ENCODE results near the gene AGMO. TPM values are rescaled to one million over a fixed set of nuclear protein-coding genes. Genes with fewer than 3 reads are reported as not detected.

AGMO gene
- total RNA-seq, 1 experiment from 2014 or later, result not detected

DNA sequence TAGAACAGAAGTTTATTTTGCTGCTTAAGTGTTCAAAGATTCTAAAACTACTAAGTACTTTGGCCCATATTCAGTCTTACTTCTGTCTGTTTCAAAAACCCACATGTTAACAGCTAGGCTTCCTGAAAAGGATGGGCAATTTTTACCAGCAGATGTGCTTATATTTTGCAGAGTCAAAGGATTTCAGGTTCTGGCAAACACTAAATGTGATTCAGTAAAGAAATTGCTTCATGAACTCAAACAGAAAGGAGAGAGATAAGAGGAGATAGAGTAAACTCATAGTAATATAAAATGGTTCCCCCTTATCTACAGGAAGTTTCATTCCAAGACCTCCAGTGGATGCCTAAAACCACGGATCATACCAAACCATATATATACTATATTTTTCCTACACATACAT is 248.5 kb downstream of the AGMO start:
- no peaks in the 10 kb centered on the region for H3K79me2 ChIP-seq (ENCODE audit: insufficient read depth, low read length)
- ChIA-PET CTCF (no interaction called here), POLR2A (no interaction called here), RAD21 (ENCODE audit: low non-redundant PET in 1 of 2, low total read pairs in 2 of 2, uncharacterized antibody in 2 of 2, unreplicated experiment in 2 of 2) (no interaction called here)
- DNase-seq (ENCODE audit: low read depth, low spot score), result no peak
- no peak overlapping the region for H3K27ac ChIP-seq (ENCODE audit: low read depth, low read length)
- no peak overlapping the region for H2AFZ ChIP-seq (ENCODE audit: low read depth, low read length, poor library complexity, severe bottlenecking)
- no peaks in the 10 kb centered on the region for H3K9me2 ChIP-seq (ENCODE audit: insufficient read depth)
- H3K4me3 ChIP-seq (replicated peaks in 1 of 2; ENCODE audit: low read depth in 1 of 2, low read length in 2 of 2), result no peak overlapping the region
- H3K9me3 ChIP-seq (ENCODE audit: control insufficient read depth in 1 of 2, insufficient read depth in 1 of 2, low read depth in 1 of 2, low read length in 2 of 2), result no peaks in the 10 kb centered on the region
- no peaks in the 10 kb centered on the region for H3K36me3 ChIP-seq (ENCODE audit: control insufficient read depth in 1 of 2, insufficient read depth in 2 of 2, low read length in 2 of 2)
- TF ChIP-seq ZNF274 (IDR thresholded peaks at IDR 0.05; ENCODE audit: low read depth, low read length) (no peak), CEBPB (IDR thresholded peaks at IDR 0.05; ENCODE audit: low read depth) (no peak), TCF7L2 (IDR thresholded peaks at IDR 0.05; ENCODE audit: borderline replicate concordance, extremely low read depth, insufficient read depth, insufficient read length) (no peak), JUND (IDR thresholded peaks at IDR 0.05) (no peak), POLR2AphosphoS5 (IDR thresholded peaks at IDR 0.05; ENCODE audit: low read depth, low read length) (no peak), EZH2 (IDR thresholded peaks at IDR 0.05) (no peak), SP1 (IDR thresholded peaks at IDR 0.05; ENCODE audit: low read depth) (no peak), FOSL1 (IDR thresholded peaks at IDR 0.05; ENCODE audit: low read depth) (no peak), ELF1 (IDR thresholded peaks at IDR 0.05; ENCODE audit: borderline replicate concordance, low read depth) (no peak), EGR1 (IDR thresholded peaks at IDR 0.05; ENCODE audit: low read depth) (no peak)
- TF ChIP-seq, protein P1, sequence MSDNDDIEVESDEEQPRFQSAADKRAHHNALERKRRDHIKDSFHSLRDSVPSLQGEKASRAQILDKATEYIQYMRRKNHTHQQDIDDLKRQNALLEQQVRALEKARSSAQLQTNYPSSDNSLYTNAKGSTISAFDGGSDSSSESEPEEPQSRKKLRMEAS (IDR thresholded peaks at IDR 0.05), result no peak
- TF ChIP-seq, protein P2, sequence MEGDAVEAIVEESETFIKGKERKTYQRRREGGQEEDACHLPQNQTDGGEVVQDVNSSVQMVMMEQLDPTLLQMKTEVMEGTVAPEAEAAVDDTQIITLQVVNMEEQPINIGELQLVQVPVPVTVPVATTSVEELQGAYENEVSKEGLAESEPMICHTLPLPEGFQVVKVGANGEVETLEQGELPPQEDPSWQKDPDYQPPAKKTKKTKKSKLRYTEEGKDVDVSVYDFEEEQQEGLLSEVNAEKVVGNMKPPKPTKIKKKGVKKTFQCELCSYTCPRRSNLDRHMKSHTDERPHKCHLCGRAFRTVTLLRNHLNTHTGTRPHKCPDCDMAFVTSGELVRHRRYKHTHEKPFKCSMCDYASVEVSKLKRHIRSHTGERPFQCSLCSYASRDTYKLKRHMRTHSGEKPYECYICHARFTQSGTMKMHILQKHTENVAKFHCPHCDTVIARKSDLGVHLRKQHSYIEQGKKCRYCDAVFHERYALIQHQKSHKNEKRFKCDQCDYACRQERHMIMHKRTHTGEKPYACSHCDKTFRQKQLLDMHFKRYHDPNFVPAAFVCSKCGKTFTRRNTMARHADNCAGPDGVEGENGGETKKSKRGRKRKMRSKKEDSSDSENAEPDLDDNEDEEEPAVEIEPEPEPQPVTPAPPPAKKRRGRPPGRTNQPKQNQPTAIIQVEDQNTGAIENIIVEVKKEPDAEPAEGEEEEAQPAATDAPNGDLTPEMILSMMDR (IDR thresholded peaks at IDR 0.05 in 2 of 3, conservative IDR thresholded peaks at IDR 0.05 in 1 of 3; ENCODE audit: borderline replicate concordance in 1 of 3, insufficient read depth in 1 of 3, low read depth in 2 of 3, low read length in 2 of 3), result no peak
- no peak for ATAC-seq
- no peaks in the 10 kb centered on the region for H3K4me1 ChIP-seq (ENCODE audit: control insufficient read depth in 1 of 2, insufficient read depth in 2 of 2, low read length in 2 of 2)
- H3K9ac ChIP-seq (ENCODE audit: low read length), result no peak overlapping the region
- H4K20me1 ChIP-seq (ENCODE audit: insufficient read depth), result no peaks in the 10 kb centered on the region
- H3K27me3 ChIP-seq (ENCODE audit: insufficient read depth, low read length), result no peaks in the 10 kb centered on the region
- no TSS peak for BruUV-seq (replicated peaks)
- no peak overlapping the region for H3K4me2 ChIP-seq (ENCODE audit: low read length)
- intact Hi-C loops (cut with micrococcal nuclease), result no loop called here
